Measurements from ENCODE around the gene KIDINS220.
A peak's percentile ranks its signal among the peaks of the same experiment; 100 is the strongest.

KIDINS220 gene

GRCh38 chr2:8877894-8878293 lies 40.5 kb upstream of the KIDINS220 start:
- no peak overlapping the region for H3K4me3 ChIP-seq (ENCODE audit: low read depth, low read length)
- no peak for TF ChIP-seq CTCF (conservative IDR thresholded peaks at IDR 0.05; ENCODE audit: low read depth, low read length)
- DNase-seq (ENCODE audit: low read depth): no peak

- DNase-seq (ENCODE audit: low read depth): no peak
- TF ChIP-seq CTCF (conservative IDR thresholded peaks at IDR 0.05; ENCODE audit: low read depth, low read length): no peak
- no peak overlapping the region for H3K4me3 ChIP-seq (ENCODE audit: low read depth, low read length)
Measured at GRCh38 chr2:8877332-8877731, 39.9 kb upstream of the KIDINS220 start.

GRCh38 chr2:8876628-8877027 lies 39.2 kb upstream of the KIDINS220 start:
- TF ChIP-seq CTCF (conservative IDR thresholded peaks at IDR 0.05; ENCODE audit: low read depth, low read length): no peak
- H3K4me3 ChIP-seq (ENCODE audit: low read depth, low read length): no peak overlapping the region
- DNase-seq (ENCODE audit: low read depth): peak; percentile 29

- no peak overlapping the region for H3K4me3 ChIP-seq (ENCODE audit: low read depth, low read length)
- peak; percentile 87 for DNase-seq (ENCODE audit: low read depth)
- TF ChIP-seq CTCF (conservative IDR thresholded peaks at IDR 0.05; ENCODE audit: low read depth, low read length): peak; percentile 67
Measured at GRCh38 chr2:8872821-8873432, 35.5 kb upstream of the KIDINS220 start.

GRCh38 chr2:8870441-8870840 lies 33.0 kb upstream of the KIDINS220 start:
- TF ChIP-seq CTCF (conservative IDR thresholded peaks at IDR 0.05; ENCODE audit: low read depth, low read length): no peak
- H3K4me3 ChIP-seq (ENCODE audit: low read depth, low read length): no peak overlapping the region
- no peak for DNase-seq (ENCODE audit: low read depth)

- no peak for TF ChIP-seq CTCF (conservative IDR thresholded peaks at IDR 0.05; ENCODE audit: low read depth, low read length)
- DNase-seq (ENCODE audit: low read depth): no peak
- H3K4me3 ChIP-seq (ENCODE audit: low read depth, low read length): no peak overlapping the region
Measured at GRCh38 chr2:8867363-8867762, 29.9 kb upstream of the KIDINS220 start.

- no peak for TF ChIP-seq CTCF (conservative IDR thresholded peaks at IDR 0.05; ENCODE audit: low read depth, low read length)
- no peak for DNase-seq (ENCODE audit: low read depth)
Measured at GRCh38 chr2:8863331-8863953, 26.0 kb upstream of the KIDINS220 start.

More at GRCh38 chr2:8863331-8863953, 26.0 kb upstream of the KIDINS220 start:
- H3K4me3 ChIP-seq (ENCODE audit: low read depth, low read length): no peak overlapping the region
